Endodermal cell (in vitro differentiated cells): ENCODE results near the gene CLIP2. TPM values are rescaled to one million over a fixed set of nuclear protein-coding genes. Genes with fewer than 3 reads are reported as not detected.

Experiments
- DNase-seq: peaks from one replicate; pipeline ENCODE4 v3.0.0-alpha.2; 2017
- H3K27ac ChIP-seq: 2 replicates; pipeline ENCODE4 v1.5.1; 2013; ENCODE audit warnings: mild to moderate bottlenecking, low read depth, low read length, moderate library complexity
- H3K27me3 ChIP-seq: 2 replicates; pipeline ENCODE4 v1.6.1; 2013; ENCODE audit warnings: mild to moderate bottlenecking, low read length, moderate library complexity; ENCODE audit not compliant: insufficient read depth, control insufficient read depth, poor library complexity, severe bottlenecking
- H3K36me3 ChIP-seq: 2 replicates; pipeline ENCODE4 v1.7.0; 2013; ENCODE audit warnings: mild to moderate bottlenecking, low read length, moderate library complexity; ENCODE audit not compliant: control insufficient read depth, insufficient read depth
- H3K4me1 ChIP-seq: one replicate; pipeline ENCODE4 v1.7.0; 2013; ENCODE audit warnings: low read length; ENCODE audit not compliant: control insufficient read depth, insufficient read depth
- H3K4me3 ChIP-seq: 2 replicates; pipeline ENCODE4 v1.5.1; 2013; ENCODE audit warnings: mild to moderate bottlenecking, low read length, moderate library complexity
- H3K9ac ChIP-seq: 2 replicates; pipeline ENCODE4 v1.6.1; 2013; ENCODE audit warnings: mild to moderate bottlenecking, low read length, moderate library complexity; ENCODE audit not compliant: poor library complexity, severe bottlenecking; ENCODE audit errors: extremely low read depth
- H3K9me3 ChIP-seq: 2 replicates; pipeline ENCODE4 v1.6.1; 2013; ENCODE audit warnings: mild to moderate bottlenecking, low read length, moderate library complexity; ENCODE audit not compliant: control insufficient read depth
- H3K27ac Mint-ChIP-seq: 2 replicates; pipeline ENCODE4 v1.8.0; 2020; ENCODE audit warnings: mixed read lengths
- H3K27me3 Mint-ChIP-seq: 2 replicates; pipeline ENCODE4 v1.8.0; 2021; ENCODE audit warnings: mild to moderate bottlenecking, mixed read lengths; ENCODE audit not compliant: insufficient read depth
- H3K36me3 Mint-ChIP-seq: 2 replicates; pipeline ENCODE4 v1.8.0; 2020; ENCODE audit warnings: low read depth, mixed read lengths
- H3K4me1 Mint-ChIP-seq: 2 replicates; pipeline ENCODE4 v1.8.0; 2020; ENCODE audit warnings: mixed read lengths
- H3K4me3 Mint-ChIP-seq: 2 replicates; pipeline ENCODE4 v1.8.0; 2020; ENCODE audit warnings: mild to moderate bottlenecking, moderate library complexity, mixed read lengths
- H3K9me3 Mint-ChIP-seq: 2 replicates; pipeline ENCODE4 v1.8.0; 2020; ENCODE audit warnings: mild to moderate bottlenecking, mixed read lengths
- WGBS, 2 experiments: methylation state at CpG; one replicate each; pipeline versions ENCODE4 v1.1.5 to v1.1.7; 2013; ENCODE audit warnings: missing lambda C conversion rate in 2 of 2, mixed read lengths in 1 of 2; ENCODE audit not compliant: insufficient coverage in 1 of 2, insufficient read length in 1 of 2; 5-methylcytosine and 5-hydroxymethylcytosine counted together
- total RNA-seq, 2 donors: library from RNA; stranded (reverse); fragmentation: NEBNext Ultra II Directional in 1 of 2; extraction: Animal tissue kit (Norgen Biotek cat#: 25700) in 1 of 2; gene quantifications; 2 replicates in 1 of 2; 3 replicates in 1 of 2; pipeline ENCODE4 v1.2.1, GENCODE V29; 2021
- TF ChIP-seq, protein P1 (sequence below): fragments of 200-600 bp; sonication (generic); conservative IDR thresholded peaks from 2 replicates; pipeline ENCODE4 v1.5.0; 2021; ENCODE audit warnings: antibody characterized with exemption, mild to moderate bottlenecking

The CLIP2 gene
- total RNA-seq, 2 donors from 2014 or later: 44.3 to 57.2 TPM

DNA sequence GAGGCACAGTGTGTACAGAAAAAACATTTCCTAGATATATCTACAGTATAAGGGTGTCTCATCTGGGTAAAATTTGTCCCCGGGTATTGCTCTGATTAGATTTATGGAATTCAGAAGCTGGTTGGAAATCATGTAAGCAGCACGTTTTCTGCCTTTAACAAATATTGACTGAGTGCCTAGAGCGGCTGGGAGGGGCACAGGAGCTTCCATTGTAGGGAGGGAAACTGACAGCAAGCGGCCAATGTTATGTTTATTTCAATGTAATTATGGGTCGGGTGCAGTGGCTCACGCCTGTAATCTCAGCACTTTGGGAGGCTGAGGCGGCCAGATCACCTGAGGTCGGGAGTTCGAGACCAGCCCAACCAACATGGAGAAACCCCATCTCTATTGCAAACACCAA is 30.6 kb upstream of the CLIP2 start:
- Mint-ChIP-seq H3K4me3 (no peak overlapping the region), H3K27ac (peak overlapping the region; percentile 26), H3K4me1 (no peaks in the 10 kb centered on the region), H3K36me3 (no peaks in the 10 kb centered on the region), H3K27me3 (no peaks in the 10 kb centered on the region), H3K9me3 (no peaks in the 10 kb centered on the region)
- H3K4me1 ChIP-seq: no peaks in the 10 kb centered on the region
- TF ChIP-seq, protein P1, sequence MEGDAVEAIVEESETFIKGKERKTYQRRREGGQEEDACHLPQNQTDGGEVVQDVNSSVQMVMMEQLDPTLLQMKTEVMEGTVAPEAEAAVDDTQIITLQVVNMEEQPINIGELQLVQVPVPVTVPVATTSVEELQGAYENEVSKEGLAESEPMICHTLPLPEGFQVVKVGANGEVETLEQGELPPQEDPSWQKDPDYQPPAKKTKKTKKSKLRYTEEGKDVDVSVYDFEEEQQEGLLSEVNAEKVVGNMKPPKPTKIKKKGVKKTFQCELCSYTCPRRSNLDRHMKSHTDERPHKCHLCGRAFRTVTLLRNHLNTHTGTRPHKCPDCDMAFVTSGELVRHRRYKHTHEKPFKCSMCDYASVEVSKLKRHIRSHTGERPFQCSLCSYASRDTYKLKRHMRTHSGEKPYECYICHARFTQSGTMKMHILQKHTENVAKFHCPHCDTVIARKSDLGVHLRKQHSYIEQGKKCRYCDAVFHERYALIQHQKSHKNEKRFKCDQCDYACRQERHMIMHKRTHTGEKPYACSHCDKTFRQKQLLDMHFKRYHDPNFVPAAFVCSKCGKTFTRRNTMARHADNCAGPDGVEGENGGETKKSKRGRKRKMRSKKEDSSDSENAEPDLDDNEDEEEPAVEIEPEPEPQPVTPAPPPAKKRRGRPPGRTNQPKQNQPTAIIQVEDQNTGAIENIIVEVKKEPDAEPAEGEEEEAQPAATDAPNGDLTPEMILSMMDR: no peak
- H3K4me3 ChIP-seq: no peak overlapping the region
- 92 to 95% methylated on average over 5 to 9 of the region's 9 CpGs for WGBS, 2 experiments
- DNase-seq: no peak
- no peaks in the 10 kb centered on the region for H3K27me3 ChIP-seq
- no peaks in the 10 kb centered on the region for H3K36me3 ChIP-seq
- no peaks in the 10 kb centered on the region for H3K9me3 ChIP-seq
- no peak overlapping the region for H3K27ac ChIP-seq
- H3K9ac ChIP-seq: no peak overlapping the region

DNA sequence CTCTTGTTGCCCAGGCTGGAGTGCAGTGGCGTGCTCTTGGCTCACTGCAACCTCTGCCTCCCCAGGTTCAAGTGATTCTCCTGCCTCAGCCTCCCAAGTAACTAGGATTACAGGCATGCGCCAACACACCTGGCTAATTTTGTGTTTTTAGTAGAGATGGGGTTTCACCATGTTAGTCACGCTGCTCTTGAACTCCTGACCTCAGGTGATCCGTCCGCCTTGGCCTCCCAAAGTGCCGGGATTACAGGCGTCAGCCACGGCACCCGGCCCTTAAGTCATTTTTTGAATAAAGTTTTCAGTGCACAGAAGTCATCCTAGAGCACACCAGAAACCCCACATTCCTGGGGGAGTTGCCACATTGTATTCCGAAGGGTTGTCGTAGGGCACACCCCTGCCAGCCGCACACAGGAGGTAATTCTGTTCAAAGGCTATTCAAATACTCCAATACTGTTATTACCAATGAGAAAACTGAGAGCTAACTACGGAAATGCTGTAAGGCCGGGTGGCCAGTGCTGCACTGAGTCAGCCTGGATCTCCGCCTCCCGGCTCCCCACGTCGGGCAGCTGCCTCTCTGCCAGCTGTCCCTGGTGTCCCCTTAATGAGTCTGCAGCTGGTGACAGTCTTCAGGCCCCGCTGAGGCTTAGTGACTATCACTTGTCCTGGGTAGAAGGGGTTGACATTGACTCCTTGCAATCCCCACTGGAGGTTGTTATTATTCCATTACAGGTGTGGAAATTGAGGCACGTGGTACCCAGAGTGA is 26.4 kb upstream of the CLIP2 start:
- TF ChIP-seq, protein P1: no peak
- H3K36me3 ChIP-seq: no peaks in the 10 kb centered on the region
- Mint-ChIP-seq H3K27ac (no peak overlapping the region), H3K36me3 (no peaks in the 10 kb centered on the region), H3K9me3 (no peaks in the 10 kb centered on the region), H3K4me3 (no peak overlapping the region), H3K4me1 (no peaks in the 10 kb centered on the region), H3K27me3 (no peaks in the 10 kb centered on the region)
- no peak overlapping the region for H3K9ac ChIP-seq
- no peaks in the 10 kb centered on the region for H3K9me3 ChIP-seq
- H3K27ac ChIP-seq: no peak overlapping the region
- no peak overlapping the region for H3K4me3 ChIP-seq
- no peak for DNase-seq
- no peaks in the 10 kb centered on the region for H3K27me3 ChIP-seq
- no peaks in the 10 kb centered on the region for H3K4me1 ChIP-seq
- 89 to 90% methylated on average over 18 to 20 of the region's 20 CpGs for WGBS, 2 experiments

DNA sequence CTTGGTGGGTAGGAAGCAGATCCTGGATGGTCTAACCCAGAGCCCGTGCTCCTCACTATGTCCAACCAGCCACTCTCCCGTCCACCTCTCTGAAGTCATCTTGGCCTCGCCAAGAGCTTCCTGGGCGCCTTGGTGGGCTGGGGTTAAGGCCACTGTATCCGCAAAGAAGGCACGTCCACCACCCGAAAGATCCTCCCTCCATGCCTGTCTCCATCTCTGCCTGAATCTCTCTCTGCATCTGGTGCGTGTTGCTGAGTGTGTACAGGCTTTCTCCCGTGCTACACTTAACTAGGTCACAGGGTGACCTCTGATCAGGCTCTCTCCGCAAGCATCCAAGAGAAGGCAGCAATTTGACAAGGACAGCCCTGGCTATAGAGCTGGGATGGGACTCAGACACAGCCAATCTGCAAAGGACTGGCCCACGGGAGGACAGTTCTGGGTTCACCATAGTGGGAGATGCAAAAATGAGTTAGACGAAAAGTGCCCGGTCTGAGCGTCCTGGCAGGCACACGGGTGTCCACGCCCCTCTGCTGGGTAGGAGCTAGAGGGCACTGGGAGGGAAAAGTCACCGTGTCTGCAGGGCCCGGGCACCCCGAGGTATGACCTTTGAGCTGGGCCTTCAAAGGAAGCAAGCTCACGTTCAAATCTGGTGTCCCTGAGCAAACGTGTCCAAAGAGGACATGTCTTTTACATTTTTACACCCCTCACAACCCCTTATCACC is 25.6 kb upstream of the CLIP2 start:
- no peak for DNase-seq
- no peaks in the 10 kb centered on the region for H3K9me3 Mint-ChIP-seq
- no peak overlapping the region for H3K4me3 ChIP-seq
- H3K4me1 Mint-ChIP-seq: peaks cover 6% of the 10 kb centered on the region
- H3K4me3 Mint-ChIP-seq: no peak overlapping the region
- no peaks in the 10 kb centered on the region for H3K36me3 ChIP-seq
- H3K4me1 ChIP-seq: no peaks in the 10 kb centered on the region
- H3K27ac Mint-ChIP-seq: no peak overlapping the region
- no peaks in the 10 kb centered on the region for H3K9me3 ChIP-seq
- H3K27me3 Mint-ChIP-seq: no peaks in the 10 kb centered on the region
- 91% methylated on average over 17 to 21 of the region's 21 CpGs for WGBS, 2 experiments
- H3K27me3 ChIP-seq: no peaks in the 10 kb centered on the region
- no peak overlapping the region for H3K27ac ChIP-seq
- TF ChIP-seq, protein P1: no peak
- H3K9ac ChIP-seq: no peak overlapping the region
- no peaks in the 10 kb centered on the region for H3K36me3 Mint-ChIP-seq
